ENCODE measurements around the gene UGT2B17.
"Not testable (repeated sequence)": the region's sequence is repeated elsewhere in the genome, so short reads cannot be mapped to it uniquely, and the experiment has no call there.

Gene UGT2B17

GRCh38 chr4:68542742-68543141 lies 33.4 kb downstream of the UGT2B17 start:
- H2BK120ac ChIP-seq (ENCODE audit: low read depth, low read length); H3K4me2 ChIP-seq (ENCODE audit: insufficient read depth, low read length, poor library complexity, severe bottlenecking); H3K4me3 ChIP-seq (ENCODE audit: low read length in 2 of 2); H4K8ac ChIP-seq (ENCODE audit: low read depth, low read length); H3K79me1 ChIP-seq (ENCODE audit: low read depth, low read length); H3K9me3 ChIP-seq (replicated peaks in 1 of 2; ENCODE audit: control insufficient read depth in 2 of 2, insufficient read depth in 1 of 2, low read depth in 1 of 2, low read length in 2 of 2); H3K36me3 ChIP-seq (replicated peaks in 1 of 2; ENCODE audit: control insufficient read depth in 2 of 2, insufficient read depth in 2 of 2, low read length in 2 of 2); H2BK15ac ChIP-seq (ENCODE audit: low read length); H3K18ac ChIP-seq (ENCODE audit: low read length); DNase-seq (ENCODE audit: low spot score); H4K91ac ChIP-seq (ENCODE audit: low read depth, low read length, poor library complexity); H2BK12ac ChIP-seq (ENCODE audit: low read length); H3K27me3 ChIP-seq (ENCODE audit: control insufficient read depth in 3 of 3, insufficient read depth in 3 of 3, low read depth in 1 of 3, low read length in 3 of 3); H3K9ac ChIP-seq (ENCODE audit: low read depth, low read length, poor library complexity); H3K4ac ChIP-seq (ENCODE audit: low read length); H3K27ac ChIP-seq (replicated peaks; ENCODE audit: low read length); H3K23ac ChIP-seq (ENCODE audit: low read depth, low read length, poor library complexity); H2AFZ ChIP-seq (ENCODE audit: low read length); H3K4me1 ChIP-seq (ENCODE audit: control insufficient read depth in 2 of 2, insufficient read depth in 1 of 2, low read depth in 1 of 2, low read length in 2 of 2); H3K14ac ChIP-seq (ENCODE audit: low read length); H2BK5ac ChIP-seq (ENCODE audit: low read length); H2AK5ac ChIP-seq (ENCODE audit: low read depth, low read length): not testable (repeated sequence)
- WGBS, 2 donors (ENCODE audit: extremely low coverage in 2 of 2, insufficient read length in 2 of 2, insufficient replicate concordance in 1 of 2), result no CpG with 5 or more reads among the region's 13 CpGs

GRCh38 chr4:68536375-68536774 lies 39.7 kb downstream of the UGT2B17 start:
- Histone ChIP-seq H2BK5ac (ENCODE audit: low read length) (no peak overlapping the region), H3K4me1 (ENCODE audit: control insufficient read depth in 2 of 2, insufficient read depth in 1 of 2, low read depth in 1 of 2, low read length in 2 of 2) (no peaks in the 10 kb centered on the region), H3K27me3 (ENCODE audit: control insufficient read depth in 3 of 3, insufficient read depth in 3 of 3, low read depth in 1 of 3, low read length in 3 of 3) (no peaks in the 10 kb centered on the region), H3K23ac (ENCODE audit: low read depth, low read length, poor library complexity) (no peak overlapping the region), H3K27ac (replicated peaks; ENCODE audit: low read length) (no peak overlapping the region), H3K14ac (ENCODE audit: low read length) (no peak overlapping the region), H3K18ac (ENCODE audit: low read length) (no peak overlapping the region), H2AK5ac (ENCODE audit: low read depth, low read length) (no peak overlapping the region), H3K4me3 (ENCODE audit: low read length in 2 of 2) (no peak overlapping the region), H2BK15ac (ENCODE audit: low read length) (no peak overlapping the region), H3K4me2 (ENCODE audit: insufficient read depth, low read length, poor library complexity, severe bottlenecking) (no peak overlapping the region), H4K8ac (ENCODE audit: low read depth, low read length) (no peak overlapping the region), H3K9ac (ENCODE audit: low read depth, low read length, poor library complexity) (no peak overlapping the region), H3K36me3 (replicated peaks in 1 of 2; ENCODE audit: control insufficient read depth in 2 of 2, insufficient read depth in 2 of 2, low read length in 2 of 2) (no peaks in the 10 kb centered on the region), H3K4ac (ENCODE audit: low read length) (no peak overlapping the region), H3K79me1 (ENCODE audit: low read depth, low read length) (no peaks in the 10 kb centered on the region), H2BK12ac (ENCODE audit: low read length) (no peak overlapping the region), H3K9me3 (replicated peaks in 1 of 2; ENCODE audit: control insufficient read depth in 2 of 2, insufficient read depth in 1 of 2, low read depth in 1 of 2, low read length in 2 of 2) (no peaks in the 10 kb centered on the region), H4K91ac (ENCODE audit: low read depth, low read length, poor library complexity) (no peak overlapping the region), H2AFZ (ENCODE audit: low read length) (no peak overlapping the region), H2BK120ac (ENCODE audit: low read depth, low read length) (no peak overlapping the region)
- DNase-seq (ENCODE audit: low spot score), result no peak
- WGBS, 2 donors (ENCODE audit: extremely low coverage in 2 of 2, insufficient read length in 2 of 2, insufficient replicate concordance in 1 of 2), result no CpG with 5 or more reads among the region's 3 CpGs

GRCh38 chr4:68535974-68536373 lies 40.1 kb downstream of the UGT2B17 start:
- no peak overlapping the region for H3K27ac ChIP-seq (replicated peaks; ENCODE audit: low read length)
- no peaks in the 10 kb centered on the region for H3K79me1 ChIP-seq (ENCODE audit: low read depth, low read length)
- H3K4ac ChIP-seq (ENCODE audit: low read length), result no peak overlapping the region
- no peak overlapping the region for H4K8ac ChIP-seq (ENCODE audit: low read depth, low read length)
- no peak overlapping the region for H4K91ac ChIP-seq (ENCODE audit: low read depth, low read length, poor library complexity)
- no peak overlapping the region for H3K4me3 ChIP-seq (ENCODE audit: low read length in 2 of 2)
- WGBS, 2 donors (ENCODE audit: extremely low coverage in 2 of 2, insufficient read length in 2 of 2, insufficient replicate concordance in 1 of 2), result no CpG with 5 or more reads among the region's 6 CpGs
- no peaks in the 10 kb centered on the region for H3K4me1 ChIP-seq (ENCODE audit: control insufficient read depth in 2 of 2, insufficient read depth in 1 of 2, low read depth in 1 of 2, low read length in 2 of 2)
- H2BK120ac ChIP-seq (ENCODE audit: low read depth, low read length), result no peak overlapping the region
- no peak overlapping the region for H3K14ac ChIP-seq (ENCODE audit: low read length)
- H3K27me3 ChIP-seq (ENCODE audit: control insufficient read depth in 3 of 3, insufficient read depth in 3 of 3, low read depth in 1 of 3, low read length in 3 of 3), result no peaks in the 10 kb centered on the region
- H2BK5ac ChIP-seq (ENCODE audit: low read length), result no peak overlapping the region
- H2AFZ ChIP-seq (ENCODE audit: low read length), result no peak overlapping the region
- H3K4me2 ChIP-seq (ENCODE audit: insufficient read depth, low read length, poor library complexity, severe bottlenecking), result no peak overlapping the region
- no peak overlapping the region for H3K9ac ChIP-seq (ENCODE audit: low read depth, low read length, poor library complexity)
- H3K23ac ChIP-seq (ENCODE audit: low read depth, low read length, poor library complexity), result no peak overlapping the region
- no peaks in the 10 kb centered on the region for H3K9me3 ChIP-seq (replicated peaks in 1 of 2; ENCODE audit: control insufficient read depth in 2 of 2, insufficient read depth in 1 of 2, low read depth in 1 of 2, low read length in 2 of 2)
- no peak overlapping the region for H2BK12ac ChIP-seq (ENCODE audit: low read length)
- H2BK15ac ChIP-seq (ENCODE audit: low read length), result no peak overlapping the region
- no peak for DNase-seq (ENCODE audit: low spot score)
- no peak overlapping the region for H3K18ac ChIP-seq (ENCODE audit: low read length)
- H2AK5ac ChIP-seq (ENCODE audit: low read depth, low read length), result no peak overlapping the region
- no peaks in the 10 kb centered on the region for H3K36me3 ChIP-seq (replicated peaks in 1 of 2; ENCODE audit: control insufficient read depth in 2 of 2, insufficient read depth in 2 of 2, low read length in 2 of 2)

- H3K9me3 ChIP-seq (replicated peaks in 1 of 2; ENCODE audit: control insufficient read depth in 2 of 2, insufficient read depth in 1 of 2, low read depth in 1 of 2, low read length in 2 of 2); H2BK12ac ChIP-seq (ENCODE audit: low read length); H2BK5ac ChIP-seq (ENCODE audit: low read length); H3K27ac ChIP-seq (replicated peaks; ENCODE audit: low read length); H3K4ac ChIP-seq (ENCODE audit: low read length); H3K14ac ChIP-seq (ENCODE audit: low read length); H3K79me1 ChIP-seq (ENCODE audit: low read depth, low read length); H2BK120ac ChIP-seq (ENCODE audit: low read depth, low read length); H3K4me2 ChIP-seq (ENCODE audit: insufficient read depth, low read length, poor library complexity, severe bottlenecking); H4K91ac ChIP-seq (ENCODE audit: low read depth, low read length, poor library complexity); H2BK15ac ChIP-seq (ENCODE audit: low read length); H2AFZ ChIP-seq (ENCODE audit: low read length); H3K27me3 ChIP-seq (ENCODE audit: control insufficient read depth in 3 of 3, insufficient read depth in 3 of 3, low read depth in 1 of 3, low read length in 3 of 3); H2AK5ac ChIP-seq (ENCODE audit: low read depth, low read length); H3K23ac ChIP-seq (ENCODE audit: low read depth, low read length, poor library complexity); DNase-seq (ENCODE audit: low spot score); H4K8ac ChIP-seq (ENCODE audit: low read depth, low read length); H3K9ac ChIP-seq (ENCODE audit: low read depth, low read length, poor library complexity); H3K18ac ChIP-seq (ENCODE audit: low read length); H3K36me3 ChIP-seq (replicated peaks in 1 of 2; ENCODE audit: control insufficient read depth in 2 of 2, insufficient read depth in 2 of 2, low read length in 2 of 2); H3K4me3 ChIP-seq (ENCODE audit: low read length in 2 of 2); H3K4me1 ChIP-seq (ENCODE audit: control insufficient read depth in 2 of 2, insufficient read depth in 1 of 2, low read depth in 1 of 2, low read length in 2 of 2): not testable (repeated sequence)
- WGBS, 2 donors (ENCODE audit: extremely low coverage in 2 of 2, insufficient read length in 2 of 2, insufficient replicate concordance in 1 of 2), result no CpG with 5 or more reads among the region's 1 CpG
These were observed 53.9 kb downstream of the UGT2B17 start for GRCh38 chr4:68522232-68522631.

All from neuronal stem cell (in vitro differentiated cells).